GM21528 (cell line): ENCODE data around the gene SEC14L1.
"Not testable (repeated sequence)": the region's sequence is repeated elsewhere in the genome, so short reads cannot be mapped to it uniquely, and the experiment has no call there.

ENCODE experiments used
- ATAC-seq: cut with Tn5 transposase; IDR thresholded peaks from one replicate; pipeline ENCODE4 v1.9.1; 2021; ENCODE audit warnings: mild to moderate bottlenecking, moderate library complexity; ENCODE audit not compliant: unreplicated experiment, low FRiP score

The SEC14L1 gene

GRCh38 chr17:77231076-77231871 lies 90.5 kb downstream of the SEC14L1 start:
- no peak for ATAC-seq

- ATAC-seq, result no peak
These were observed 92.4 kb downstream of the SEC14L1 start for GRCh38 chr17:77233127-77233526.

GRCh38 chr17:77233635-77234334 lies 93.0 kb downstream of the SEC14L1 start:
- no peak for ATAC-seq

- ATAC-seq, result no peak
These were observed 93.9 kb downstream of the SEC14L1 start for GRCh38 chr17:77234695-77235094.

- ATAC-seq, result no peak
These were observed 94.7 kb downstream of the SEC14L1 start for GRCh38 chr17:77235370-77235941.

- ATAC-seq, result no peak
These were observed 96.7 kb downstream of the SEC14L1 start for GRCh38 chr17:77237232-77238008.

- no peak for ATAC-seq
These were observed 100.2 kb downstream of the SEC14L1 start for GRCh38 chr17:77240976-77241375.

- ATAC-seq, result no peak
These were observed 101.5 kb downstream of the SEC14L1 start for GRCh38 chr17:77242118-77242851.

GRCh38 chr17:77245162-77245926 lies 104.6 kb downstream of the SEC14L1 start:
- ATAC-seq, result no peak

GRCh38 chr17:77246110-77247047 lies 105.6 kb downstream of the SEC14L1 start:
- ATAC-seq, result peak; percentile 20

- ATAC-seq, result peak; percentile 55
These were observed 106.3 kb downstream of the SEC14L1 start for GRCh38 chr17:77247048-77247541.

- no peak for ATAC-seq
These were observed 106.8 kb downstream of the SEC14L1 start for GRCh38 chr17:77247609-77248008.

GRCh38 chr17:77248216-77249114 lies 107.7 kb downstream of the SEC14L1 start:
- no peak for ATAC-seq

GRCh38 chr17:77251622-77252183 lies 110.9 kb downstream of the SEC14L1 start:
- no peak for ATAC-seq

- not testable (repeated sequence) for ATAC-seq
These were observed 111.5 kb downstream of the SEC14L1 start for GRCh38 chr17:77252306-77252705.

- no peak for ATAC-seq
These were observed 112.9 kb downstream of the SEC14L1 start for GRCh38 chr17:77253611-77254051.
